Central memory CD8-positive, alpha-beta T cell (primary cell): ENCODE data around the gene TTLL11.
A peak's percentile ranks its signal among the peaks of the same experiment; 100 is the strongest.

ENCODE experiments used
- ATAC-seq: fragments of 150-1000 bp; cut with Tn5 transposase; replicated peaks from 2 replicates; pipeline ENCODE4 v1.10.0; 2022; ENCODE audit warnings: mild to moderate bottlenecking, moderate FRiP score, moderate number of reproducible peaks; ENCODE audit not compliant: poor library complexity, severe bottlenecking; ENCODE audit errors: extremely low read depth
- DNase-seq, 2 donors: peaks; one replicate each; pipeline ENCODE4 v3.0.0; 2021; ENCODE audit warnings: low spot score in 2 of 2
- H3K27ac Mint-ChIP-seq: one replicate; pipeline ENCODE4 v1.8.0; 2022; ENCODE audit warnings: low read depth, mild to moderate bottlenecking, moderate library complexity, mixed read lengths
- H3K27me3 Mint-ChIP-seq: one replicate; pipeline ENCODE4 v1.8.0; 2022; ENCODE audit warnings: mixed read lengths
- H3K36me3 Mint-ChIP-seq: one replicate; pipeline ENCODE4 v1.8.0; 2022; ENCODE audit warnings: mild to moderate bottlenecking, moderate library complexity, mixed read lengths; ENCODE audit not compliant: insufficient read depth
- H3K4me1 Mint-ChIP-seq: one replicate; pipeline ENCODE4 v1.8.0; 2022; ENCODE audit warnings: mixed read lengths
- H3K4me3 Mint-ChIP-seq: one replicate; pipeline ENCODE4 v1.8.0; 2022; ENCODE audit warnings: mild to moderate bottlenecking, moderate library complexity, mixed read lengths
- H3K9me3 Mint-ChIP-seq: one replicate; pipeline ENCODE4 v1.8.0; 2022; ENCODE audit warnings: mixed read lengths

Gene TTLL11, protein sequence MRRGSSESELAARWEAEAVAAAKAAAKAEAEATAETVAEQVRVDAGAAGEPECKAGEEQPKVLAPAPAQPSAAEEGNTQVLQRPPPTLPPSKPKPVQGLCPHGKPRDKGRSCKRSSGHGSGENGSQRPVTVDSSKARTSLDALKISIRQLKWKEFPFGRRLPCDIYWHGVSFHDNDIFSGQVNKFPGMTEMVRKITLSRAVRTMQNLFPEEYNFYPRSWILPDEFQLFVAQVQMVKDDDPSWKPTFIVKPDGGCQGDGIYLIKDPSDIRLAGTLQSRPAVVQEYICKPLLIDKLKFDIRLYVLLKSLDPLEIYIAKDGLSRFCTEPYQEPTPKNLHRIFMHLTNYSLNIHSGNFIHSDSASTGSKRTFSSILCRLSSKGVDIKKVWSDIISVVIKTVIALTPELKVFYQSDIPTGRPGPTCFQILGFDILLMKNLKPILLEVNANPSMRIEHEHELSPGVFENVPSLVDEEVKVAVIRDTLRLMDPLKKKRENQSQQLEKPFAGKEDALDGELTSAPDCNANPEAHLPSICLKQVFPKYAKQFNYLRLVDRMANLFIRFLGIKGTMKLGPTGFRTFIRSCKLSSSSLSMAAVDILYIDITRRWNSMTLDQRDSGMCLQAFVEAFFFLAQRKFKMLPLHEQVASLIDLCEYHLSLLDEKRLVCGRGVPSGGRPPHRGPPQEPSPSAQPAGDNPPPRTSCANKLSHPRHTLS

DNA sequence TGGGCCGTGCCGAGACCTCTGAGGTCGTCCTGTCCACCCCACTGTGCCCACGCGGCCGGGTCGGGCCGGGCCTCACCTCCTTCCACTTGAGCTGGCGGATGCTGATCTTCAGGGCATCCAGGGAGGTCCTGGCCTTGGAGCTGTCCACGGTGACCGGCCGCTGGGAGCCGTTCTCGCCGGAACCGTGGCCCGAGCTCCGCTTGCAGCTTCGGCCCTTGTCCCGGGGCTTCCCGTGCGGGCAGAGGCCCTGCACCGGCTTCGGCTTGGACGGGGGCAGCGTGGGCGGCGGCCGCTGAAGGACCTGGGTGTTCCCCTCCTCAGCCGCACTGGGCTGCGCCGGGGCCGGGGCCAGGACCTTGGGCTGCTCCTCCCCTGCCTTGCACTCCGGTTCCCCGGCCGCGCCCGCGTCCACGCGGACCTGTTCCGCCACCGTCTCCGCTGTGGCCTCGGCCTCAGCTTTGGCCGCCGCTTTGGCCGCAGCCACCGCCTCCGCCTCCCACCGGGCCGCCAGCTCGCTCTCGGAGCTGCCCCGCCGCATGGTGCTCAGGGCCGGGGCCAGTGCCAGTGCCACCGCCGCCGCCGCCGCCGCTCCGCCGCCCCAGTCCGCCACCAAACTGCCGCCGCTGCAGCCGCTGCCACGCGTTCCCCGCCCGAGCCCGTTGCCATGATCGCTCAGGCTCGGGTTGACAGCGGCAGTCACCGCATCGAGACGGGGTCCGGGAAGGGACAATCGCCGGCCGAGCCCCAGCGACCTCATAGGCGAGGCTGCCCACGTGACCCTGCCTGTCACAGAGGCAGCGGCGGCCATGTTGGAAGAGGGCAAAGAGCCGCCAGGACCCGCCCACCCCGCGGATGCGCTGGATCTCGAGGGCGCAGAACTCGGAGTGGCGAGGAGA lies at the start of gene TTLL11:
TSS of gene TTLL11 (minus strand) at position 698 of the 896 bp plus-strand sequence. CDS start at position 538, 160 bp downstream.
- ATAC-seq (peak; percentile 97), DNase-seq (peak; percentile 93 to 94)
- Mint-ChIP-seq H3K4me1 (peaks cover 38% of the 10 kb centered on the region), H3K9me3 (no peaks in the 10 kb centered on the region), H3K36me3 (peaks cover 5% of the 10 kb centered on the region), H3K27me3 (no peaks in the 10 kb centered on the region), H3K4me3 (peak within 1 kb of the TSS; percentile 86), H3K27ac (peak within 1 kb of the TSS; percentile 70)

DNA sequence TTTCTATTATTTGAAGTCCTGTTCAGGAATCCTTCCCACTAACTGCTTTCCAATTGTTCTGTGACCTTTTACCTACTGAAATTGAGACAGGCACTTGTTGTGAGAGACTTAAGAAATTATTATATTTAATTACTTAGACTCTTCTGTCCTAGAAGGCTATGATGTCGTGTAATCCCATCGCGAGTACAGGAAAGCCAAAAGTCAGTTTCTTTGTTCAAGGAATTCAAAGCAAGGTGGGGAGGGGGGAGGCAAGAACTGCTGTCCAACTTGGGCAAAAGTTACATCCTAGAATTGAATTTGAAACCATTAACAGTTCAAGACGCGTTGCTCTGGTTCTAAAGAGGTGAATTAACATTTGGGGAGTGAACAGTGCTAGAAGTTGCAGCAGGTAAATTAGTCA lies 48.6 kb upstream of the TTLL11 start:
- ATAC-seq (no peak), DNase-seq (no peak)
- Mint-ChIP-seq H3K36me3 (peaks cover 24% of the 10 kb centered on the region), H3K4me1 (no peaks in the 10 kb centered on the region), H3K27ac (no peak overlapping the region), H3K9me3 (no peaks in the 10 kb centered on the region), H3K4me3 (no peak overlapping the region), H3K27me3 (no peaks in the 10 kb centered on the region)

- Mint-ChIP-seq H3K4me1 (no peaks in the 10 kb centered on the region), H3K36me3 (peaks cover 17% of the 10 kb centered on the region), H3K4me3 (no peak overlapping the region), H3K9me3 (no peaks in the 10 kb centered on the region), H3K27ac (no peak overlapping the region), H3K27me3 (no peaks in the 10 kb centered on the region)
- DNase-seq: no peak
- no peak for ATAC-seq
Observed at GRCh38 chr9:122140368-122141193, 47.5 kb upstream of the TTLL11 start.

GRCh38 chr9:122138560-122139268 lies 45.6 kb upstream of the TTLL11 start:
- Mint-ChIP-seq H3K36me3 (peaks cover 10% of the 10 kb centered on the region), H3K4me1 (no peaks in the 10 kb centered on the region), H3K9me3 (no peaks in the 10 kb centered on the region), H3K27ac (no peak overlapping the region), H3K27me3 (no peaks in the 10 kb centered on the region), H3K4me3 (no peak overlapping the region)
- ATAC-seq: no peak
- DNase-seq: no peak

GRCh38 chr9:122135529-122135859 lies 42.4 kb upstream of the TTLL11 start:
- Mint-ChIP-seq H3K4me1 (no peaks in the 10 kb centered on the region), H3K9me3 (no peaks in the 10 kb centered on the region), H3K27ac (no peak overlapping the region), H3K36me3 (no peaks in the 10 kb centered on the region), H3K4me3 (no peak overlapping the region), H3K27me3 (no peaks in the 10 kb centered on the region)
- DNase-seq (no peak), ATAC-seq (no peak)

- H3K4me3 Mint-ChIP-seq: no peak overlapping the region
- H3K9me3 Mint-ChIP-seq: no peaks in the 10 kb centered on the region
- H3K4me1 Mint-ChIP-seq: no peaks in the 10 kb centered on the region
- DNase-seq (no peak), ATAC-seq (no peak)
- no peaks in the 10 kb centered on the region for H3K36me3 Mint-ChIP-seq
- H3K27ac Mint-ChIP-seq: no peak overlapping the region
- no peaks in the 10 kb centered on the region for H3K27me3 Mint-ChIP-seq
Observed at GRCh38 chr9:122134822-122135528, 41.9 kb upstream of the TTLL11 start.

DNA sequence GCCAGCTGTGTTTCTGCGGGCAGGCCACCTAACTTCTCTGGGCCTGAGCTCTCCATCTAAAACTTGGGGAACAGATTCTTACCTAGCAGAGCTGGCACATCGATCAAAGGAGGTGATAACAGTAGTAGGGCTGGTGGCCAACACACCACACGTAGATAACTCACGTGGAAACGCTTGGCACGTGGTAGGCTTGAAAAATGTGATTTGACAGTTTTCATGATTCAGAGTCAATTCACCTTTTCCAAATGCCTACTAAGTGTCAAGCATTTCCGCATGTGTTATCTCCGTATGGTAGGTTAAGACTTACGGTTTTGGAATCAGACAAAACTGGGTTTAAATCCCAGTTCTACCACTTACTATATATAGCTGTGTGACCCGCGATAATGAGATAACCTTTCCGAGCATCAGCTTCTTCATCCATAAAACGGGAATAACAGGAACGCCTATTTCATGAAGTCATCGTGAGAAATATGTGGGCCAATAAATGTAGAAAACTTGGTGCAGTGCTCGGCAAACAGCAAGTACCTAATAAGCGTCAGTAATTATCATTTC lies 41.0 kb upstream of the TTLL11 start:
- Mint-ChIP-seq H3K4me1 (no peaks in the 10 kb centered on the region), H3K27ac (no peak overlapping the region), H3K27me3 (no peaks in the 10 kb centered on the region), H3K36me3 (no peaks in the 10 kb centered on the region), H3K9me3 (no peaks in the 10 kb centered on the region), H3K4me3 (no peak overlapping the region)
- ATAC-seq (no peak), DNase-seq (no peak)

DNA sequence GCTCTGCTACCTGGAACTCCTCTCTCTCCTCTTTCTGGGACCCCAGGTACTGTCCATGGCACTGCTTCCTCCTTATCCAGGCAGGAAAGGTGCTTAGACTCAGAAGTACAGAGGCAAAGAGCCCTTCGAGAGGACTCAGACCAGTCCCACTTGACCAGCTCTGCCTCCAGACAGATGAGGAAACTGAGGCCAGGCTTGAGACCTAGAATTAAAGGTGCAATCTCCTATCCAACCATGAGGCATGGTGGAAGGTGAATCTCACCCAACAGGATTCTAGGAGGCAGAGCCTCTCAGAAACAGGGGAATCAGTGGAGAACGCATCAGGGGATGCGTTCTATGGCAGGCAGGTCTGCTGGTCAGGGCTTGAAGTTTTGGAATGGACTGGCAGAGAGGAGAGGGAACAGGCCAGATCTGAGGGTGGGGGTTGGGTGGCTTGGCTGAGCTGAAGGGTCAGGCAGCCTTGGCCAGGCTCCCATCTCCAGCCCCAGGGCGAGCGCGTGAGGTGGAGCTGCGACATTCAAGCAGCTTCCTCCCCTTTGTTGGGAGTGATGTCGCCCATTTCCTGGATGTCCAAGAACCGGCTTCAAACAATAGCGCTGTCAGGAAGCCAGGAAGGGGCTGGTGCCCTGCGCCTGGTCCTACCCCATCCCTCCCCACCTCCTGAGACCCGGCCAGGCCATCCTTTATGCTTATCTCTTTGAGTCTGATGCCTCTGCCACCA lies 40.3 kb upstream of the TTLL11 start:
- ATAC-seq: no peak
- no peaks in the 10 kb centered on the region for H3K36me3 Mint-ChIP-seq

DNA sequence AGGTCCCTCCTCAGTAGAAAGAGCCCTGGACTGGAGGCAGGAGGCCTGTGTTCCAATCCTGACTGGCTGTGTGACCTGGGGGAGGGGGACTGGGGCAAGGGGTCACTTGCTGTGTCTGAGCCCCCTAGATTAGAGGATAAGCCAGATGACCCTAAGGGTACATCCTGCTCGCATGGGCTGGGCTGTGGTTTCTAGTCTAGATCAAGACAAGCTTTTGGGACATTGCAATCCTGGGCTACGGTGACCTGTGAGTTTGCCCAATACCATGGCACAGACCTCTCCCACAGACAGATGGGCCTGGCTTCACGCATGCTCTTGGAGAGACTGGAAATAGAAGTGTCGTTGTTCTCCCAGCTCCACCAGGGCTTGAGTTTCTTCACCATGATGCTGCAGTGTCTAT lies 39.4 kb upstream of the TTLL11 start:
- H3K27ac Mint-ChIP-seq: no peak overlapping the region
- H3K27me3 Mint-ChIP-seq: no peaks in the 10 kb centered on the region
- H3K9me3 Mint-ChIP-seq: no peaks in the 10 kb centered on the region
- ATAC-seq (no peak), DNase-seq (no peak)
- no peaks in the 10 kb centered on the region for H3K36me3 Mint-ChIP-seq
- H3K4me3 Mint-ChIP-seq: no peak overlapping the region
- no peaks in the 10 kb centered on the region for H3K4me1 Mint-ChIP-seq

More for the DNA sequence above, 40.3 kb upstream of the TTLL11 start:
- Mint-ChIP-seq H3K4me3 (no peak overlapping the region), H3K27me3 (no peaks in the 10 kb centered on the region), H3K27ac (no peak overlapping the region), H3K4me1 (no peaks in the 10 kb centered on the region), H3K9me3 (no peaks in the 10 kb centered on the region)
- DNase-seq: no peak

DNA sequence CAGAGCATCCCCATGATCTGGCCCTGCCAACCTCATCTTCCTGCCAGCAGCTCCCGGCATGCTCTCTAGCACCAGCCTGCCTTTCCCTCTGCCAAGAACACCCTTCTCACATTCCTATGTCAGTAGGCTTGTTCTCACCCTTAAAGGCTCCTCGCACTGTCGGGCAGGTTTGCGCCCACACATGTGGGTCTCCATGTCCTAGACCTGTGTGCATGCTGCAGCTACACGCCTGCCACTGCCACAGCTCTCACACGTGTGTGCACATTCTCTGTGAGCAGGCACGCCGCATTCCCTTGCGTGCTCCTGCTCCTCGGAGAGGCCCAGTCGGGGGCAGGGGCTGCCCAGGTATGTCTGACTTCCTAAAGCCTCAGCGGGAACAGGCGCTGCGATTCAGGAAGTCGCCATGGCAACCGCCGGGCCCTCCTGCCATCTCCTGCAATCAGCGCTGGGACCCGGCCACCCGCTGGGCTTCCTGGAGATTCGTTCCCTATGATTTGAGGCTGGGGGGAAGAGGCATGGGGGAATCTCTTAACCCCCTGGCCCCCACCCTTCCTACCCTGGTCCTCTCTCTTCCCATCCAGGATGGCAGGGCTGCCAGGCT lies 38.4 kb upstream of the TTLL11 start:
- Mint-ChIP-seq H3K4me1 (peaks cover 1% of the 10 kb centered on the region), H3K27me3 (peaks cover 4% of the 10 kb centered on the region), H3K9me3 (no peaks in the 10 kb centered on the region), H3K36me3 (no peaks in the 10 kb centered on the region), H3K4me3 (no peak overlapping the region), H3K27ac (no peak overlapping the region)
- DNase-seq (no peak), ATAC-seq (no peak)
